GM18498 (cell line): Measurements from ENCODE around the gene C17orf107.
A peak's percentile ranks its signal among the peaks of the same experiment; 100 is the strongest.
"Not testable (repeated sequence)": the region's sequence is repeated elsewhere in the genome, so short reads cannot be mapped to it uniquely, and the experiment has no call there.

Source experiments
- ATAC-seq: cut with Tn5 transposase; IDR thresholded peaks from one replicate; pipeline ENCODE4 v1.9.1; 2021; ENCODE audit warnings: mild to moderate bottlenecking, moderate library complexity; ENCODE audit not compliant: unreplicated experiment

C17orf107 gene

GRCh38 chr17:4898927-4899326, 409 bp upstream of the C17orf107 start:
- peak; percentile 5 for ATAC-seq

- no peak for ATAC-seq
Observed at GRCh38 chr17:4900231-4901107, 1.1 kb downstream of the C17orf107 start.

GRCh38 chr17:4901108-4901647, 1.8 kb downstream of the C17orf107 start:
- no peak for ATAC-seq

GRCh38 chr17:4901648-4902344, 2.5 kb downstream of the C17orf107 start:
- ATAC-seq, result no peak

GRCh38 chr17:4902540-4902939, 3.2 kb downstream of the C17orf107 start:
- no peak for ATAC-seq

GRCh38 chr17:4903051-4903818, 3.9 kb downstream of the C17orf107 start, which contains the start of gene CHRNE:
Gene CHRNE (minus strand): TSS chr17:4903098. CDS start chr17:4903063, 35 bp downstream.
- ATAC-seq, result no peak

- ATAC-seq, result not testable (repeated sequence)
Observed at GRCh38 chr17:4906642-4907041, 7.3 kb downstream of the C17orf107 start.

- no peak for ATAC-seq
Observed at GRCh38 chr17:4908301-4908700, 9.0 kb downstream of the C17orf107 start.

GRCh38 chr17:4908711-4909496, 9.6 kb downstream of the C17orf107 start:
- peak; percentile 62 for ATAC-seq

GRCh38 chr17:4913994-4914393, 14.7 kb downstream of the C17orf107 start:
- no peak for ATAC-seq

- not testable (repeated sequence) for ATAC-seq
Observed at GRCh38 chr17:4914551-4914950, 15.2 kb downstream of the C17orf107 start.

- ATAC-seq, result no peak
Observed at GRCh38 chr17:4919511-4920047, 20.2 kb downstream of the C17orf107 start.

- no peak for ATAC-seq
Observed at GRCh38 chr17:4920351-4921048, 21.2 kb downstream of the C17orf107 start.

GRCh38 chr17:4921320-4921719, 22.0 kb downstream of the C17orf107 start:
- no peak for ATAC-seq

GRCh38 chr17:4926577-4927335, 27.4 kb downstream of the C17orf107 start:
- ATAC-seq, result not testable (repeated sequence)

GRCh38 chr17:4928881-4929280, 29.5 kb downstream of the C17orf107 start:
- ATAC-seq, result no peak

- ATAC-seq, result no peak
Observed at GRCh38 chr17:4931963-4932362, 32.6 kb downstream of the C17orf107 start, which contains the start of gene GP1BA. Gene GP1BA (plus strand): TSS chr17:4932277. CDS start chr17:4932605, 328 bp downstream.

GRCh38 chr17:4932756-4933155, 33.4 kb downstream of the C17orf107 start:
- no peak for ATAC-seq
